Cardiac muscle cell (in vitro differentiated cells and primary cell): ENCODE measurements around the gene MUC5B. TPM values are rescaled to one million over a fixed set of nuclear protein-coding genes. Genes with fewer than 3 reads are reported as not detected.

Source experiments
- DNase-seq, 2 donors: peaks; one replicate each; pipeline versions ENCODE4 v3.0.0 to v3.0.0-alpha.2; 2010 to 2017; ENCODE audit warnings: low read depth in 1 of 2, low spot score in 1 of 2
- H3K27ac ChIP-seq: fragments of 200-600 bp; sonication (generic); 2 replicates; pipeline ENCODE4 v1.5.1; 2016
- H3K27me3 ChIP-seq: fragments of 200-600 bp; sonication (generic); 2 replicates; pipeline ENCODE4 v1.6.0; 2016; ENCODE audit warnings: control low read depth
- H3K36me3 ChIP-seq: fragments of 200-600 bp; sonication (generic); 2 replicates; pipeline ENCODE4 v1.5.1; 2016; ENCODE audit warnings: control low read depth
- H3K4me1 ChIP-seq: fragments of 200-600 bp; sonication (generic); 2 replicates; pipeline ENCODE4 v1.8.1; 2017; ENCODE audit warnings: low read depth, mild to moderate bottlenecking, mixed run types
- H3K4me3 ChIP-seq: fragments of 200-600 bp; sonication (generic); 2 replicates; pipeline ENCODE4 v1.5.1; 2016; ENCODE audit warnings: mild to moderate bottlenecking
- H3K9me3 ChIP-seq: fragments of 200-600 bp; sonication (generic); 2 replicates; pipeline ENCODE4 v1.5.1; 2017; ENCODE audit warnings: low read depth, mild to moderate bottlenecking, control low read depth
- CTCF ChIP-seq: IDR thresholded peaks from 2 replicates; pipeline ENCODE4 v1.5.1; 2012; ENCODE audit warnings: low read depth, mild to moderate bottlenecking, low read length
- polyA plus RNA-seq: library from polyadenylated mRNA; unstranded; fragments of >200 nt; fragmentation: Nextera tagmentation; extraction: Ambion mirVana; gene quantifications from 2 replicates; pipeline ENCODE4 v1.2.1, GENCODE V29; 2016
- total RNA-seq: library from RNA; depleted of rRNA; stranded (reverse); fragments of >200 nt; gene quantifications from 2 replicates; pipeline ENCODE4 v1.2.3, GENCODE V29; 2016

The MUC5B gene
- total and polyA plus RNA-seq, 2 experiments from 2014 or later, result not detected

- no peak for DNase-seq
- H3K27ac ChIP-seq, result no peak overlapping the region
- H3K4me3 ChIP-seq, result no peak overlapping the region
- H3K36me3 ChIP-seq, result no peaks in the 10 kb centered on the region
- no peaks in the 10 kb centered on the region for H3K4me1 ChIP-seq
- no peaks in the 10 kb centered on the region for H3K9me3 ChIP-seq
- H3K27me3 ChIP-seq, result no peaks in the 10 kb centered on the region
- TF ChIP-seq CTCF, result no peak
Observed at GRCh38 chr11:1228101-1228821, 5.4 kb downstream of the MUC5B start.

- H3K27me3 ChIP-seq, result no peaks in the 10 kb centered on the region
Observed at GRCh38 chr11:1228921-1229451, 6.1 kb downstream of the MUC5B start.

GRCh38 chr11:1229471-1230120 lies 6.7 kb downstream of the MUC5B start:
- Histone ChIP-seq H3K4me1 (no peaks in the 10 kb centered on the region), H3K27ac (no peak overlapping the region), H3K4me3 (no peak overlapping the region), H3K36me3 (no peaks in the 10 kb centered on the region), H3K27me3 (no peaks in the 10 kb centered on the region), H3K9me3 (no peaks in the 10 kb centered on the region)
- no peak for DNase-seq
- TF ChIP-seq CTCF, result no peak

More at GRCh38 chr11:1228921-1229451, 6.1 kb downstream of the MUC5B start:
- no peak for DNase-seq
- Histone ChIP-seq H3K4me3 (no peak overlapping the region), H3K27ac (no peak overlapping the region), H3K4me1 (no peaks in the 10 kb centered on the region), H3K36me3 (no peaks in the 10 kb centered on the region), H3K9me3 (no peaks in the 10 kb centered on the region)
- TF ChIP-seq CTCF, result no peak

- H3K36me3 ChIP-seq, result no peaks in the 10 kb centered on the region
- no peak for TF ChIP-seq CTCF
- no peaks in the 10 kb centered on the region for H3K27me3 ChIP-seq
- no peak overlapping the region for H3K27ac ChIP-seq
- H3K4me1 ChIP-seq, result no peaks in the 10 kb centered on the region
- no peak overlapping the region for H3K4me3 ChIP-seq
- no peak for DNase-seq
- H3K9me3 ChIP-seq, result no peaks in the 10 kb centered on the region
Observed at GRCh38 chr11:1230121-1230455, 7.2 kb downstream of the MUC5B start.

- Histone ChIP-seq H3K27me3 (no peaks in the 10 kb centered on the region), H3K27ac (no peak overlapping the region), H3K36me3 (no peaks in the 10 kb centered on the region), H3K9me3 (no peaks in the 10 kb centered on the region), H3K4me1 (no peaks in the 10 kb centered on the region), H3K4me3 (no peak overlapping the region)
- DNase-seq, result no peak
- TF ChIP-seq CTCF, result no peak
Observed at GRCh38 chr11:1230456-1231395, 7.9 kb downstream of the MUC5B start.
